Activated CD8-positive, alpha-beta memory T cell treated with anti-CD3 and anti-CD28 coated beads, Interleukin-2, amount 10 ng/mL, durations not matched to agents 7 days and 5 days (primary cell): Measurements from ENCODE around the gene WDPCP. TPM values are rescaled to one million over a fixed set of nuclear protein-coding genes. Genes with fewer than 3 reads are reported as not detected.
"Not testable (repeated sequence)": the region's sequence is repeated elsewhere in the genome, so short reads cannot be mapped to it uniquely, and the experiment has no call there.

Experiments used
- ATAC-seq: fragments of 150-1000 bp; cut with Tn5 transposase; one replicate; pipeline ENCODE4 v1.10.0; 2021; ENCODE audit warnings: moderate library complexity
- CTCF ChIA-PET: fragments of 350-600 bp; sonication (Branson Sonifier 250); formaldehyde crosslinking; loops from one replicate; lab custom pipeline; 2021; ENCODE audit warnings: antibody characterized with exemption; lab: Charles Lee
- DNase-seq: peaks from one replicate; pipeline ENCODE4 v3.0.0-alpha.2; 2020
- H3K27ac Mint-ChIP-seq: one replicate; pipeline ENCODE4 v1.8.0; 2021; ENCODE audit warnings: mild to moderate bottlenecking, mixed read lengths
- H3K27me3 Mint-ChIP-seq: one replicate; pipeline ENCODE4 v1.8.0; 2021; ENCODE audit warnings: mixed read lengths
- H3K36me3 Mint-ChIP-seq: one replicate; pipeline ENCODE4 v1.8.0; 2021; ENCODE audit warnings: mild to moderate bottlenecking, mixed read lengths
- H3K4me1 Mint-ChIP-seq: one replicate; pipeline ENCODE4 v1.8.0; 2021; ENCODE audit warnings: mixed read lengths
- H3K4me3 Mint-ChIP-seq: one replicate; pipeline ENCODE4 v1.8.0; 2021; ENCODE audit warnings: mild to moderate bottlenecking, moderate library complexity, mixed read lengths
- H3K9me3 Mint-ChIP-seq: one replicate; pipeline ENCODE4 v1.8.0; 2022; ENCODE audit warnings: low read depth, mixed read lengths
- total RNA-seq, 2 experiments: library from RNA; stranded (reverse); gene quantifications; one replicate each; pipeline ENCODE4 v1.2.3, GENCODE V29; 2021

WDPCP gene
- total RNA-seq, 2 experiments from 2014 or later, result 7.3 to 7.6 TPM

- Mint-ChIP-seq H3K27me3 (peaks cover 19% of the 10 kb centered on the region), H3K4me3 (no peak overlapping the region), H3K27ac (no peak overlapping the region), H3K36me3 (peaks cover 15% of the 10 kb centered on the region), H3K9me3 (no peaks in the 10 kb centered on the region), H3K4me1 (peaks cover 3% of the 10 kb centered on the region)
- CTCF ChIA-PET, result no interaction called here
- DNase-seq (no peak), ATAC-seq (no peak)
These were observed 22.2 kb upstream of the WDPCP start for GRCh38 chr2:63610525-63610924.

GRCh38 chr2:63608865-63609264, 20.6 kb upstream of the WDPCP start:
- H3K27me3 Mint-ChIP-seq, CTCF ChIA-PET, ATAC-seq, H3K4me3 Mint-ChIP-seq, H3K27ac Mint-ChIP-seq, H3K4me1 Mint-ChIP-seq, H3K9me3 Mint-ChIP-seq, DNase-seq: not testable (repeated sequence)
- peaks cover 27% of the 10 kb centered on the region for H3K36me3 Mint-ChIP-seq

- Mint-ChIP-seq H3K4me1 (no peaks in the 10 kb centered on the region), H3K27ac (no peak overlapping the region), H3K27me3 (no peaks in the 10 kb centered on the region), H3K9me3 (no peaks in the 10 kb centered on the region), H3K4me3 (no peak overlapping the region), H3K36me3 (peaks cover 50% of the 10 kb centered on the region)
- DNase-seq (no peak), ATAC-seq (no peak)
- CTCF ChIA-PET, result no interaction called here
These were observed 16.4 kb upstream of the WDPCP start for GRCh38 chr2:63604666-63605065.

- H3K27me3 Mint-ChIP-seq, result no peaks in the 10 kb centered on the region
These were observed 12.7 kb upstream of the WDPCP start for GRCh38 chr2:63600881-63601460.

GRCh38 chr2:63598981-63599380, 10.7 kb upstream of the WDPCP start:
- no peaks in the 10 kb centered on the region for H3K9me3 Mint-ChIP-seq
- H3K27me3 Mint-ChIP-seq, result no peaks in the 10 kb centered on the region
- ATAC-seq (no peak), DNase-seq (no peak)
- peaks cover 48% of the 10 kb centered on the region for H3K36me3 Mint-ChIP-seq
- H3K4me3 Mint-ChIP-seq, result no peak overlapping the region
- H3K27ac Mint-ChIP-seq, result no peak overlapping the region
- peaks cover 2% of the 10 kb centered on the region for H3K4me1 Mint-ChIP-seq
- CTCF ChIA-PET, result no interaction called here

More at GRCh38 chr2:63600881-63601460, 12.7 kb upstream of the WDPCP start:
- Mint-ChIP-seq H3K4me1 (no peaks in the 10 kb centered on the region), H3K27ac (no peak overlapping the region), H3K9me3 (no peaks in the 10 kb centered on the region), H3K4me3 (no peak overlapping the region), H3K36me3 (peaks cover 55% of the 10 kb centered on the region)
- DNase-seq (no peak), ATAC-seq (no peak)
- CTCF ChIA-PET, result no interaction called here

GRCh38 chr2:63596401-63596883, 8.2 kb upstream of the WDPCP start:
- Mint-ChIP-seq H3K27me3 (no peaks in the 10 kb centered on the region), H3K27ac (peak overlapping the region; percentile 19), H3K9me3 (no peaks in the 10 kb centered on the region), H3K4me1 (peaks cover 9% of the 10 kb centered on the region), H3K4me3 (no peak overlapping the region), H3K36me3 (peaks cover 44% of the 10 kb centered on the region)
- CTCF ChIA-PET, result interaction anchor here (1.2 kb wide), 1 partner anchor 9 kb away, joined by 3 read pairs; no protein-coding TSS in a partner anchor
- ATAC-seq (no peak), DNase-seq (no peak)

GRCh38 chr2:63594660-63595059, 6.4 kb upstream of the WDPCP start:
- ATAC-seq (no peak), DNase-seq (no peak)
- Mint-ChIP-seq H3K27ac (no peak overlapping the region), H3K4me3 (no peak overlapping the region), H3K4me1 (peaks cover 25% of the 10 kb centered on the region), H3K9me3 (no peaks in the 10 kb centered on the region), H3K36me3 (peaks cover 37% of the 10 kb centered on the region), H3K27me3 (no peaks in the 10 kb centered on the region)
- CTCF ChIA-PET, result no interaction called here

GRCh38 chr2:63591566-63592175, 3.4 kb upstream of the WDPCP start:
- peaks cover 27% of the 10 kb centered on the region for H3K36me3 Mint-ChIP-seq
- peaks cover 38% of the 10 kb centered on the region for H3K4me1 Mint-ChIP-seq
- no peaks in the 10 kb centered on the region for H3K9me3 Mint-ChIP-seq
- H3K27ac Mint-ChIP-seq, result no peak overlapping the region
- no peaks in the 10 kb centered on the region for H3K27me3 Mint-ChIP-seq
- CTCF ChIA-PET, result no interaction called here
- DNase-seq (no peak), ATAC-seq (no peak)
- H3K4me3 Mint-ChIP-seq, result no peak overlapping the region

- CTCF ChIA-PET, result interaction anchor here (1.2 kb wide), 1 partner anchor 9 kb away, joined by 3 read pairs; no protein-coding TSS in a partner anchor
- H3K27ac Mint-ChIP-seq, result peak overlapping the region; percentile 40
- H3K4me1 Mint-ChIP-seq, result peaks cover 43% of the 10 kb centered on the region
- no peak for DNase-seq
- H3K36me3 Mint-ChIP-seq, result peaks cover 22% of the 10 kb centered on the region
- no peaks in the 10 kb centered on the region for H3K27me3 Mint-ChIP-seq
- no peaks in the 10 kb centered on the region for H3K9me3 Mint-ChIP-seq
- no peak for ATAC-seq
- peak overlapping the region; percentile 90 for H3K4me3 Mint-ChIP-seq
These were observed 2.5 kb upstream of the WDPCP start for GRCh38 chr2:63590626-63591408.

GRCh38 chr2:63589148-63589958, 1.1 kb upstream of the WDPCP start:
- H3K36me3 Mint-ChIP-seq, result peaks cover 13% of the 10 kb centered on the region
- peak overlapping the region; percentile 94 for H3K27ac Mint-ChIP-seq
- peak overlapping the region; percentile 90 for H3K4me3 Mint-ChIP-seq
- no peak for ATAC-seq
- H3K27me3 Mint-ChIP-seq, result no peaks in the 10 kb centered on the region
- DNase-seq, result no peak
- no peaks in the 10 kb centered on the region for H3K9me3 Mint-ChIP-seq
- CTCF ChIA-PET, result interaction anchor here (1.0 to 1.2 kb wide), 4 partner anchors 10 to 272 kb away, joined by 3 read pairs; partner anchors contain the start of gene UGP2
- peaks cover 41% of the 10 kb centered on the region for H3K4me1 Mint-ChIP-seq

- peaks cover 7% of the 10 kb centered on the region for H3K36me3 Mint-ChIP-seq
- CTCF ChIA-PET, result interaction anchor here (0.8 to 1.2 kb wide), 4 partner anchors 8 to 273 kb away, joined by 3 read pairs; partner anchors contain the start of gene UGP2
- DNase-seq (no peak), ATAC-seq (peak; percentile 0)
- peak overlapping the region; percentile 90 for H3K4me3 Mint-ChIP-seq
- H3K4me1 Mint-ChIP-seq, result peaks cover 36% of the 10 kb centered on the region
- H3K9me3 Mint-ChIP-seq, result no peaks in the 10 kb centered on the region
- H3K27ac Mint-ChIP-seq, result peak overlapping the region; percentile 94
- no peaks in the 10 kb centered on the region for H3K27me3 Mint-ChIP-seq
These were observed 378 bp downstream of the WDPCP start for GRCh38 chr2:63587814-63588384.

- Mint-ChIP-seq H3K4me3 (no peak overlapping the region), H3K27ac (no peak overlapping the region), H3K9me3 (no peaks in the 10 kb centered on the region), H3K4me1 (peaks cover 20% of the 10 kb centered on the region), H3K36me3 (no peaks in the 10 kb centered on the region), H3K27me3 (no peaks in the 10 kb centered on the region)
- ATAC-seq (no peak), DNase-seq (no peak)
- CTCF ChIA-PET, result no interaction called here
These were observed 5.4 kb downstream of the WDPCP start for GRCh38 chr2:63582873-63583272.
